ENCODE data around the gene RCSD1.

The RCSD1 gene

DNA sequence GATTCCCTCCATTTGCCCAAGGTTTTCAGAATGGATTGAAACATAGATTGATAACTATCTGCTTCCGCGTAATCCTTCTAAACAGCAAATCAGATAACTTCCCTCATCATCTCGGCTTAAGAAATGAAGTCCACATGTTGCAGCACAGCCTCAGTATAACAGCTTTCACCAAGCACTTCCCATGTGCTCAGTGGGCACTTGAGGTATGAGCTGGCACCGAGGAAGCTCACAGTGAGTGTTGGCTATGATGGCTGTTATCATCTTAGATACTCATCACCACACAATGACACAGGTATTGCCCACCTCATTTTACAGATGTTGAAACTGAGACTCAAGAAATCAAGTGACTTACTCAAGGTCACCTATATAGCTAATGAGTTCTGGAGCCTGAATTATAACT is 43.2 kb downstream of the RCSD1 start:
- Histone ChIP-seq H3K27ac (ENCODE audit: low read depth, low read length) (no peak overlapping the region), H3K4me2 (ENCODE audit: low read length) (no peak overlapping the region), H3K36me3 (ENCODE audit: control insufficient read depth, low read length) (peaks cover 91% of the 10 kb centered on the region), H3K9me2 (replicated peaks; ENCODE audit: control insufficient read depth, low read length) (no peaks in the 10 kb centered on the region), H3K79me2 (ENCODE audit: control insufficient read depth, low read length) (peaks cover 91% of the 10 kb centered on the region), H3F3A (ENCODE audit: control insufficient read depth, insufficient read depth) (no peaks in the 10 kb centered on the region), H3K4me3 (ENCODE audit: low read length) (no peak overlapping the region), H3K4me1 (ENCODE audit: control insufficient read depth, low read length) (peaks cover 59% of the 10 kb centered on the region), H4K20me1 (ENCODE audit: control insufficient read depth, insufficient read depth, low read depth, low read length) (no peaks in the 10 kb centered on the region; the same call in 1 of the 2 replicates), H3K27me3 (ENCODE audit: control insufficient read depth, low read length) (no peaks in the 10 kb centered on the region), H3K9me3 (ENCODE audit: control insufficient read depth, insufficient read depth, low read length) (no peaks in the 10 kb centered on the region)
- no peak for TF ChIP-seq EZH2phosphoT487 (IDR thresholded peaks at IDR 0.05; ENCODE audit: borderline replicate concordance, low read length)
- TF ChIP-seq, protein P1, sequence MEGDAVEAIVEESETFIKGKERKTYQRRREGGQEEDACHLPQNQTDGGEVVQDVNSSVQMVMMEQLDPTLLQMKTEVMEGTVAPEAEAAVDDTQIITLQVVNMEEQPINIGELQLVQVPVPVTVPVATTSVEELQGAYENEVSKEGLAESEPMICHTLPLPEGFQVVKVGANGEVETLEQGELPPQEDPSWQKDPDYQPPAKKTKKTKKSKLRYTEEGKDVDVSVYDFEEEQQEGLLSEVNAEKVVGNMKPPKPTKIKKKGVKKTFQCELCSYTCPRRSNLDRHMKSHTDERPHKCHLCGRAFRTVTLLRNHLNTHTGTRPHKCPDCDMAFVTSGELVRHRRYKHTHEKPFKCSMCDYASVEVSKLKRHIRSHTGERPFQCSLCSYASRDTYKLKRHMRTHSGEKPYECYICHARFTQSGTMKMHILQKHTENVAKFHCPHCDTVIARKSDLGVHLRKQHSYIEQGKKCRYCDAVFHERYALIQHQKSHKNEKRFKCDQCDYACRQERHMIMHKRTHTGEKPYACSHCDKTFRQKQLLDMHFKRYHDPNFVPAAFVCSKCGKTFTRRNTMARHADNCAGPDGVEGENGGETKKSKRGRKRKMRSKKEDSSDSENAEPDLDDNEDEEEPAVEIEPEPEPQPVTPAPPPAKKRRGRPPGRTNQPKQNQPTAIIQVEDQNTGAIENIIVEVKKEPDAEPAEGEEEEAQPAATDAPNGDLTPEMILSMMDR (IDR thresholded peaks at IDR 0.05; ENCODE audit: low read depth, low read length, poor library complexity, severe bottlenecking) = no peak

DNA sequence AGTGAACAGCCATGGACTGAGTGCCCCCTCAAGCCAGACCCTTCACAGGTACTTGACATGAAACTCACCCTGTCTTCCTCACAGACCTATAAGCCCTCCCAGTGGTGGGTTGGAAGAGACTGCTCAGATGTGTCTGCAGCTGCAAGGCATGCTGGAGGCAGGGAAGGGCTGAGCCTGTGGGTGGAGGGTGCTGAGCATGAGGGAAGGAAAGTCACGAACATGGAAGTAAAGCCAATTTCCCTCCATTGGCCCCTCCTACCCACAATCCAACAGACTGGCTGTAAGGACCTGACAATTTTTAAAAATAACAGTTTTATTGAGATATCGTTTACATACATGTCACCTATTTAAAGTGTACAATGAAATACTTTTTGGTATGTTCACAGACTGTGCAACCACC is 44.1 kb downstream of the RCSD1 start:
- Histone ChIP-seq H4K20me1 (ENCODE audit: control insufficient read depth, insufficient read depth, low read depth, low read length) (no peaks in the 10 kb centered on the region; the same call in 1 of the 2 replicates), H3F3A (ENCODE audit: control insufficient read depth, insufficient read depth) (no peaks in the 10 kb centered on the region), H3K36me3 (ENCODE audit: control insufficient read depth, low read length) (peaks cover 92% of the 10 kb centered on the region), H3K27me3 (ENCODE audit: control insufficient read depth, low read length) (no peaks in the 10 kb centered on the region), H3K4me2 (ENCODE audit: low read length) (peak overlapping the region; percentile 7; the same call in 1 of the 2 replicates), H3K79me2 (ENCODE audit: control insufficient read depth, low read length) (peaks cover 90% of the 10 kb centered on the region), H3K27ac (ENCODE audit: low read depth, low read length) (no peak overlapping the region), H3K9me2 (replicated peaks; ENCODE audit: control insufficient read depth, low read length) (no peaks in the 10 kb centered on the region), H3K4me1 (ENCODE audit: control insufficient read depth, low read length) (peaks cover 66% of the 10 kb centered on the region), H3K9me3 (ENCODE audit: control insufficient read depth, insufficient read depth, low read length) (no peaks in the 10 kb centered on the region), H3K4me3 (ENCODE audit: low read length) (no peak overlapping the region)
- TF ChIP-seq EZH2phosphoT487 (IDR thresholded peaks at IDR 0.05; ENCODE audit: borderline replicate concordance, low read length) = no peak
- TF ChIP-seq, protein P1 (IDR thresholded peaks at IDR 0.05; ENCODE audit: low read depth, low read length, poor library complexity, severe bottlenecking) = no peak

DNA sequence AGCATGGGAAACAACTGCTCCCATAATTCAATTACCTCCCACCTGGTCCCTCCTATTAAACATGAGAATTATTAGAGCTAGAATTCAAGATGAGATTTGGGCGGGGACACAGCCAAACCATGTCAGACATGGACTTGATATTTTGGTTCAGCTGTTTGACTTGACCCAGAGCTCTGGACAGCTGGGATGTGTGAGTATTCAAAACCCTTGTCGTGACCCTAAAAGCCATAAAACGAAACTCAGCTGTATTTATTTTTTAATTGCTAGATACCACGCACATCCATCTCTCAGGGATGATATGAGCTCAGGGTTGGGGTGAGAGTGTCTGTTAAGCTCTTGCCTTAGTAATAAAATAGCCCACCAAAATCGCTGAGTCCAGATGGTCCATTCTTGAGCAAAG is 45.4 kb downstream of the RCSD1 start:
- peaks cover 92% of the 10 kb centered on the region for H3K79me2 ChIP-seq (ENCODE audit: control insufficient read depth, low read length)
- H3K9me3 ChIP-seq (ENCODE audit: control insufficient read depth, insufficient read depth, low read length) = no peaks in the 10 kb centered on the region
- peaks cover 92% of the 10 kb centered on the region for H3K36me3 ChIP-seq (ENCODE audit: control insufficient read depth, low read length)
- TF ChIP-seq, protein P1 (IDR thresholded peaks at IDR 0.05; ENCODE audit: low read depth, low read length, poor library complexity, severe bottlenecking) = no peak
- no peak for TF ChIP-seq EZH2phosphoT487 (IDR thresholded peaks at IDR 0.05; ENCODE audit: borderline replicate concordance, low read length)
- H3K4me3 ChIP-seq (ENCODE audit: low read length) = no peak overlapping the region
- no peaks in the 10 kb centered on the region for H3K9me2 ChIP-seq (replicated peaks; ENCODE audit: control insufficient read depth, low read length)
- no peak overlapping the region for H3K4me2 ChIP-seq (ENCODE audit: low read length)
- no peaks in the 10 kb centered on the region for H3K27me3 ChIP-seq (ENCODE audit: control insufficient read depth, low read length)
- no peaks in the 10 kb centered on the region for H3F3A ChIP-seq (ENCODE audit: control insufficient read depth, insufficient read depth)
- no peak overlapping the region for H3K27ac ChIP-seq (ENCODE audit: low read depth, low read length)
- no peaks in the 10 kb centered on the region; the same call in 1 of the 2 replicates for H4K20me1 ChIP-seq (ENCODE audit: control insufficient read depth, insufficient read depth, low read depth, low read length)
- peaks cover 79% of the 10 kb centered on the region for H3K4me1 ChIP-seq (ENCODE audit: control insufficient read depth, low read length)

All from DOHH2 (cell line).